IMR-90 (cell line): Measurements from ENCODE around the gene AFAP1L1. TPM values are rescaled to one million over a fixed set of nuclear protein-coding genes. Genes with fewer than 3 reads are reported as not detected.

Source experiments
- ATAC-seq: fragments of 200-7000 bp; cut with Tn5 transposase; 2 replicates; pipeline ENCODE4 v1.9.1; 2020; ENCODE audit warnings: low read depth, mild to moderate bottlenecking, moderate library complexity
- BruUV-seq: library from RNA; stranded (reverse); fragments of 400-500 nt; replicated peaks from 2 replicates; lab custom pipeline; 2021; lab: Mats Ljungman, UMichigan
- CTCF ChIA-PET: fragments of 300-600 bp; formaldehyde crosslinking; extraction: SDS; loops from one replicate; lab custom pipeline; 2021; ENCODE audit warnings: antibody characterized with exemption; lab: Yijun Ruan, JAX
- POLR2A ChIA-PET: fragments of 300-600 bp; sonication (Branson Sonifier 250); formaldehyde crosslinking; loops from one replicate; lab custom pipeline; 2022; ENCODE audit warnings: antibody characterized with exemption; ENCODE audit not compliant: unreplicated experiment; lab: Charles Lee
- DNase-seq: peaks from one replicate; pipeline ENCODE4 v3.0.0; 2013
- H2AFZ ChIP-seq: replicated peaks from 2 replicates; pipeline ENCODE3; 2013; ENCODE audit warnings: low read length, mild to moderate bottlenecking; ENCODE audit not compliant: poor library complexity
- H2AK5ac ChIP-seq: 2 replicates; pipeline ENCODE4 v1.6.1; 2013; ENCODE audit warnings: low read depth, low read length, inconsistent platforms
- H2AK9ac ChIP-seq: replicated peaks from 2 replicates; pipeline ENCODE3; 2013; ENCODE audit warnings: mild to moderate bottlenecking, low read depth, low read length, moderate library complexity; ENCODE audit not compliant: poor library complexity
- H2BK120ac ChIP-seq: 2 replicates; pipeline ENCODE4 v1.6.1; 2013; ENCODE audit warnings: low read depth, low read length, inconsistent platforms
- H2BK15ac ChIP-seq: 3 replicates; pipeline ENCODE4 v1.6.1; 2013; ENCODE audit warnings: low read depth, low read length, inconsistent platforms
- H2BK20ac ChIP-seq: 2 replicates; pipeline ENCODE4 v1.6.1; 2013; ENCODE audit warnings: low read depth, mild to moderate bottlenecking, inconsistent platforms, low read length, moderate library complexity
- H2BK5ac ChIP-seq: 2 replicates; pipeline ENCODE4 v1.6.1; 2013; ENCODE audit warnings: mild to moderate bottlenecking, low read depth, low read length, inconsistent platforms; ENCODE audit not compliant: poor library complexity, severe bottlenecking
- H3K14ac ChIP-seq: replicated peaks from 2 replicates; pipeline ENCODE4 v1.6.1; 2013; ENCODE audit warnings: low read depth, low read length, inconsistent platforms
- H3K18ac ChIP-seq: 2 replicates; pipeline ENCODE4 v1.6.1; 2013; ENCODE audit warnings: low read depth, low read length, control low read depth
- H3K23ac ChIP-seq: 2 replicates; pipeline ENCODE4 v1.6.1; 2013; ENCODE audit warnings: low read depth, low read length, inconsistent platforms
- H3K27ac ChIP-seq: 2 replicates; pipeline ENCODE4 v1.5.1; 2013; ENCODE audit warnings: mild to moderate bottlenecking, control low read depth, low read length; ENCODE audit not compliant: insufficient read depth
- H3K27me3 ChIP-seq: 2 replicates; pipeline ENCODE4 v1.6.1; 2013; ENCODE audit warnings: low read length; ENCODE audit not compliant: control insufficient read depth, insufficient read depth
- H3K36me3 ChIP-seq: 2 replicates; pipeline ENCODE4 v1.6.1; 2013; ENCODE audit warnings: low read length, mixed read lengths; ENCODE audit not compliant: control insufficient read depth, insufficient read depth
- H3K4ac ChIP-seq: 2 replicates; pipeline ENCODE4 v1.6.1; 2013; ENCODE audit warnings: low read depth, low read length, inconsistent platforms
- H3K4me1 ChIP-seq: 2 replicates; pipeline ENCODE4 v1.6.1; 2013; ENCODE audit warnings: low read length, mixed read lengths; ENCODE audit not compliant: control insufficient read depth, insufficient read depth
- H3K4me2 ChIP-seq: 2 replicates; pipeline ENCODE4 v1.6.1; 2013; ENCODE audit warnings: low read depth, mild to moderate bottlenecking, control low read depth, low read length, moderate library complexity
- H3K4me3 ChIP-seq: 2 replicates; pipeline ENCODE4 v1.5.1; 2013; ENCODE audit warnings: low read depth, mild to moderate bottlenecking, control low read depth, low read length, moderate library complexity; ENCODE audit not compliant: insufficient read depth
- H3K56ac ChIP-seq: 2 replicates; pipeline ENCODE4 v1.6.1; 2013; ENCODE audit warnings: low read length, inconsistent platforms; ENCODE audit not compliant: insufficient read depth; ENCODE audit errors: extremely low read depth
- H3K79me1 ChIP-seq, 2 experiments: 2 replicates each; pipeline ENCODE4 v1.6.1; 2013; ENCODE audit warnings: low read length in 2 of 2, inconsistent platforms in 1 of 2, low read depth in 1 of 2
- H3K9ac ChIP-seq: 2 replicates; pipeline ENCODE4 v1.6.1; 2013; ENCODE audit warnings: low read depth, low read length, control low read depth
- H3K9me1 ChIP-seq: 2 replicates; pipeline ENCODE4 v1.6.1; 2013; ENCODE audit warnings: low read length, inconsistent platforms; ENCODE audit not compliant: insufficient read depth
- H3K9me3 ChIP-seq: 2 replicates; pipeline ENCODE4 v1.6.1; 2013; ENCODE audit warnings: low read length; ENCODE audit not compliant: control insufficient read depth, insufficient read depth
- H4K20me1 ChIP-seq: 2 replicates; pipeline ENCODE4 v1.6.1; 2013; ENCODE audit warnings: low read length, inconsistent platforms; ENCODE audit not compliant: insufficient read depth
- H4K5ac ChIP-seq: 2 replicates; pipeline ENCODE4 v1.6.1; 2013; ENCODE audit warnings: mild to moderate bottlenecking, low read depth, low read length, control low read depth
- H4K8ac ChIP-seq, 2 experiments: 2 replicates each; pipeline ENCODE4 v1.6.1; 2013; ENCODE audit warnings: low read depth in 2 of 2, low read length in 2 of 2, control low read depth in 1 of 2, inconsistent platforms in 1 of 2
- H4K91ac ChIP-seq: 2 replicates; pipeline ENCODE4 v1.6.1; 2013; ENCODE audit warnings: low read depth, low read length, inconsistent platforms; ENCODE audit not compliant: insufficient read depth
- ELK1 ChIP-seq: fragments of 150-350 bp; IDR thresholded peaks from 2 replicates; pipeline ENCODE4 v1.6.1; 2016; ENCODE audit warnings: low read depth, mild to moderate bottlenecking, low read length, moderate library complexity, borderline replicate concordance
- FOS ChIP-seq: fragments of 150-350 bp; IDR thresholded peaks from 2 replicates; pipeline ENCODE4 v1.6.1; 2016; ENCODE audit warnings: low read depth, low read length
- MAFK ChIP-seq: IDR thresholded peaks from 2 replicates; pipeline ENCODE4 v1.6.1; 2012; ENCODE audit warnings: low read depth, low read length, improper control_type of control experiment
- NFE2L2 ChIP-seq: fragments of 150-350 bp; IDR thresholded peaks from 2 replicates; pipeline ENCODE4 v1.6.1; 2016; ENCODE audit warnings: low read depth, mild to moderate bottlenecking, low read length
- POLR2A ChIP-seq: IDR thresholded peaks from 2 replicates; pipeline ENCODE4 v1.6.1; 2012; ENCODE audit warnings: mild to moderate bottlenecking, low read depth, low read length
- RFX5 ChIP-seq: IDR thresholded peaks from 2 replicates; pipeline ENCODE4 v1.8.0; 2012; ENCODE audit warnings: low read depth, mild to moderate bottlenecking, low read length, moderate library complexity
- SMC3 ChIP-seq: fragments of 150-350 bp; IDR thresholded peaks from 2 replicates; pipeline ENCODE4 v1.6.1; 2016; ENCODE audit warnings: low read depth, mild to moderate bottlenecking, antibody characterized with exemption, low read length, moderate library complexity
- WGBS, 2 experiments: methylation state at CpG; one replicate each; pipeline versions ENCODE4 v1.1.5 to v1.1.7; 2013; ENCODE audit warnings: missing lambda C conversion rate in 2 of 2; ENCODE audit not compliant: insufficient read length in 1 of 2; ENCODE audit errors: extremely low coverage in 2 of 2; 5-methylcytosine and 5-hydroxymethylcytosine counted together
- dilution Hi-C: fragments of 300-500 bp; cut with HindIII; formaldehyde crosslinking; loops from one replicate; pipeline ENCODE4 v1.14.3; 2018; ENCODE audit warnings: low sequenced_read_pairs; ENCODE audit not compliant: unreplicated experiment
- in situ Hi-C: fragments of 300-500 bp; cut with MboI; formaldehyde crosslinking; loops from 3 replicates; pipeline ENCODE4 v1.14.3; 2019; ENCODE audit warnings: low sequenced_read_pairs, inconsistent platforms, mixed read lengths
- intact Hi-C: fragments of 100-400 bp; cut with micrococcal nuclease; formaldehyde crosslinking; loops from 2 replicates; pipeline ENCODE4 v1.10.0; 2022
- polyA plus RNA-seq, 3 experiments: library from polyadenylated mRNA; depleted of rRNA; stranded (reverse); fragments of >200 nt; gene quantifications; 2 replicates each; pipeline ENCODE4 v1.2.3, GENCODE V29; 2012; ENCODE audit warnings: low replicate concordance in 1 of 3
- total RNA-seq: library from RNA; depleted of rRNA; stranded (reverse); fragments of >200 nt; gene quantifications from 2 replicates; pipeline ENCODE4 v1.2.3, GENCODE V29; 2012
- TF ChIP-seq, protein P1 (sequence below): fragments of 150-350 bp; IDR thresholded peaks from 2 replicates; pipeline ENCODE4 v1.6.1; 2017; ENCODE audit warnings: mild to moderate bottlenecking, antibody characterized with exemption, low read length, low read depth

The AFAP1L1 gene
- total and polyA plus RNA-seq, 2 of the 4 experiments (the other 2 are of a cell fraction) = 3.3 to 5.7 TPM

- Histone ChIP-seq H3K4me1 (no peaks in the 10 kb centered on the region), H3K14ac (no peak overlapping the region), H3K23ac (no peak overlapping the region), H3K36me3 (peaks cover 57% of the 10 kb centered on the region), H3K56ac (no peak overlapping the region), H2BK5ac (no peak overlapping the region), H3K18ac (no peak overlapping the region), H2AK9ac (no peak overlapping the region), H3K27ac (no peak overlapping the region), H3K4me3 (no peak overlapping the region), H4K8ac (no peak overlapping the region), H3K4ac (no peak overlapping the region), H3K9me3 (no peaks in the 10 kb centered on the region; the same call in 1 of the 2 replicates), H4K91ac (no peak overlapping the region), H2BK20ac (no peak overlapping the region), H2BK15ac (no peak overlapping the region), H3K79me1 (no peaks in the 10 kb centered on the region; a peak in 1 of 4 replicates), H2BK120ac (no peak overlapping the region), H3K4me2 (no peak overlapping the region), H2AFZ (no peak overlapping the region), H3K9ac (no peak overlapping the region), H4K5ac (no peak overlapping the region), H2AK5ac (no peak overlapping the region), H4K20me1 (no peaks in the 10 kb centered on the region), H3K9me1 (peaks cover 17% of the 10 kb centered on the region), H3K27me3 (no peaks in the 10 kb centered on the region)
- DNase-seq (no peak), ATAC-seq (no peak)
- BruUV-seq = no TSS peak
- CTCF ChIA-PET = interaction anchor here (1.4 kb wide), 1 partner anchor 101 kb away, joined by 3 read pairs; the partner anchor contains the start of gene ABLIM3
- dilution Hi-C loops = no loop called here
- TF ChIP-seq POLR2A = no peak
- no peak for TF ChIP-seq RFX5
- no peak for TF ChIP-seq ELK1
- no peak for TF ChIP-seq MAFK
- no peak for TF ChIP-seq NFE2L2
- no peak for TF ChIP-seq FOS
- TF ChIP-seq, protein P1, sequence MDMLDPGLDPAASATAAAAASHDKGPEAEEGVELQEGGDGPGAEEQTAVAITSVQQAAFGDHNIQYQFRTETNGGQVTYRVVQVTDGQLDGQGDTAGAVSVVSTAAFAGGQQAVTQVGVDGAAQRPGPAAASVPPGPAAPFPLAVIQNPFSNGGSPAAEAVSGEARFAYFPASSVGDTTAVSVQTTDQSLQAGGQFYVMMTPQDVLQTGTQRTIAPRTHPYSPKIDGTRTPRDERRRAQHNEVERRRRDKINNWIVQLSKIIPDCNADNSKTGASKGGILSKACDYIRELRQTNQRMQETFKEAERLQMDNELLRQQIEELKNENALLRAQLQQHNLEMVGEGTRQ = no peak
- no peak for TF ChIP-seq SMC3
- intact Hi-C loops = no loop called here
- in situ Hi-C loops = loop anchor here (25.0 kb wide), 1 partner anchor 805 kb away; no protein-coding TSS in a partner anchor
- POLR2A ChIA-PET = no interaction called here
- no CpG with 5 or more reads among the region's 3 CpGs for WGBS, 2 experiments
These were observed 29.3 kb upstream of the AFAP1L1 start for GRCh38 chr5:149242339-149242738.
